GM08714 (cell line): ENCODE results near the gene TIMP1.

ENCODE experiments used
- H3K4me3 ChIP-seq: fragments of 200-500 bp; sonication (Bioruptor generic); 2 replicates; pipeline ENCODE4 v1.5.1; 2014; ENCODE audit warnings: mild to moderate bottlenecking, low read length, inconsistent platforms
- ZNF274 ChIP-seq: IDR thresholded peaks from 2 replicates; pipeline ENCODE4 v1.6.1; 2012; ENCODE audit warnings: mild to moderate bottlenecking, low read depth, low read length

The TIMP1 gene

GRCh38 chrX:47607091-47607490 is 24.9 kb downstream of the TIMP1 start:
- no peak overlapping the region for H3K4me3 ChIP-seq
- TF ChIP-seq ZNF274: no peak

GRCh38 chrX:47608130-47608810 is 26.0 kb downstream of the TIMP1 start:
- H3K4me3 ChIP-seq: no peak overlapping the region
- TF ChIP-seq ZNF274: no peak

GRCh38 chrX:47610511-47610910 is 28.3 kb downstream of the TIMP1 start:
- TF ChIP-seq ZNF274: no peak

GRCh38 chrX:47611489-47611888 is 29.3 kb downstream of the TIMP1 start:
- no peak for TF ChIP-seq ZNF274
- no peak overlapping the region for H3K4me3 ChIP-seq

More at GRCh38 chrX:47610511-47610910, 28.3 kb downstream of the TIMP1 start:
- H3K4me3 ChIP-seq: no peak overlapping the region

- no peak for TF ChIP-seq ZNF274
- no peak overlapping the region for H3K4me3 ChIP-seq
Measured at GRCh38 chrX:47611926-47612325, 29.7 kb downstream of the TIMP1 start.

GRCh38 chrX:47612418-47612817 is 30.2 kb downstream of the TIMP1 start:
- no peak for TF ChIP-seq ZNF274
- H3K4me3 ChIP-seq: no peak overlapping the region

- no peak for TF ChIP-seq ZNF274
- no peak overlapping the region for H3K4me3 ChIP-seq
Measured at GRCh38 chrX:47613082-47613481, 30.8 kb downstream of the TIMP1 start.

- TF ChIP-seq ZNF274: no peak
- no peak overlapping the region for H3K4me3 ChIP-seq
Measured at GRCh38 chrX:47614618-47615017, 32.4 kb downstream of the TIMP1 start.

GRCh38 chrX:47618923-47619485 is 36.8 kb downstream of the TIMP1 start:
- TF ChIP-seq ZNF274: no peak
- no peak overlapping the region; the same call in 1 of the 2 replicates for H3K4me3 ChIP-seq

- no peak for TF ChIP-seq ZNF274
- H3K4me3 ChIP-seq: no peak within 1 kb of the TSS; the same call in 1 of the 2 replicates
Measured at GRCh38 chrX:47619486-47620302, 37.5 kb downstream of the TIMP1 start, which contains the start of gene SYN1. Gene SYN1, minus strand, starts transcription at chrX:47619857. Its CDS starts 129 bp downstream, at chrX:47619728.

GRCh38 chrX:47620303-47620685 is 38.1 kb downstream of the TIMP1 start:
- no peak overlapping the region for H3K4me3 ChIP-seq
- TF ChIP-seq ZNF274: no peak

GRCh38 chrX:47621851-47622250 is 39.6 kb downstream of the TIMP1 start:
- no peak for TF ChIP-seq ZNF274
- no peak overlapping the region for H3K4me3 ChIP-seq

- no peak overlapping the region for H3K4me3 ChIP-seq
Measured at GRCh38 chrX:47623540-47624027, 41.3 kb downstream of the TIMP1 start.

GRCh38 chrX:47625365-47625764 is 43.1 kb downstream of the TIMP1 start:
- TF ChIP-seq ZNF274: no peak
- H3K4me3 ChIP-seq: no peak overlapping the region

More at GRCh38 chrX:47623540-47624027, 41.3 kb downstream of the TIMP1 start:
- no peak for TF ChIP-seq ZNF274
